HG03045 (cell line): Measurements from ENCODE around the gene CROCC2.

ENCODE experiments used
- ATAC-seq: cut with Tn5 transposase; IDR thresholded peaks from one replicate; pipeline ENCODE4 v1.9.1; 2021; ENCODE audit warnings: mild to moderate bottlenecking, moderate library complexity; ENCODE audit not compliant: unreplicated experiment

Gene CROCC2

DNA sequence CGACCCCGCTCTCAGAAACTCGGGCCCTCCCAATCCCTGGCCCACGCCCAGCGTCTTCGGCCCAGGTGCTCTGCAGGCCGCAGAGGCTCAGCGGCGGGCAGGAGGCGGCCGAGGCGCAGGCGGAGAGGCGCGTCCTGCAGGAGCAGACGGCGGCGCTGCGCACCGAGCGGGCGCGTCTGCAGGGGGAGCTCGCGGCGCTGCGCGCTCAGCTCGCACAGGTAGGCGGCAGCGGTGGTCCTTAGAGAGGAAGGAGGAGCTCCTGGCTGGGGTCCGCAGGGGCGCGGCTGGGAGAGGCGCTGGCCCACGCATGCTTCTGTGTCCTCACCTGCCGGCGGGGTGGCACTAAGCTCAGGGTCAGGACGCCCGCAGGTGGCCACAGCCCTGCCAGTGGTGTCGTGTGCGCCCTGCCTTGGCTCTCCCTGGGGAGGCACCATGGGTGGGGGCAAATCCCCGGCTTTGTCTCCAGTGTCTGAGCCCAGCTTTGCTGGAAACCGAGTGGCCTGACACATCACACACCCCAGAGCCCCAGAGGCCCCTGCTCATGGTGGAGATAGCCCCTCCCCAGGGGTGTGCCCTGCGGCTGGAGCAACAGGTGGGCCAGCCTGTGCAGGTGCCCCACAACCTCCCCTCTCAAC, 77.3 kb downstream of the CROCC2 start:
- no peak for ATAC-seq

GRCh38 chr2:240983996-240984498, 77.9 kb downstream of the CROCC2 start:
- ATAC-seq, result no peak

GRCh38 chr2:240985881-240986786, 80.0 kb downstream of the CROCC2 start:
- ATAC-seq, result no peak

DNA sequence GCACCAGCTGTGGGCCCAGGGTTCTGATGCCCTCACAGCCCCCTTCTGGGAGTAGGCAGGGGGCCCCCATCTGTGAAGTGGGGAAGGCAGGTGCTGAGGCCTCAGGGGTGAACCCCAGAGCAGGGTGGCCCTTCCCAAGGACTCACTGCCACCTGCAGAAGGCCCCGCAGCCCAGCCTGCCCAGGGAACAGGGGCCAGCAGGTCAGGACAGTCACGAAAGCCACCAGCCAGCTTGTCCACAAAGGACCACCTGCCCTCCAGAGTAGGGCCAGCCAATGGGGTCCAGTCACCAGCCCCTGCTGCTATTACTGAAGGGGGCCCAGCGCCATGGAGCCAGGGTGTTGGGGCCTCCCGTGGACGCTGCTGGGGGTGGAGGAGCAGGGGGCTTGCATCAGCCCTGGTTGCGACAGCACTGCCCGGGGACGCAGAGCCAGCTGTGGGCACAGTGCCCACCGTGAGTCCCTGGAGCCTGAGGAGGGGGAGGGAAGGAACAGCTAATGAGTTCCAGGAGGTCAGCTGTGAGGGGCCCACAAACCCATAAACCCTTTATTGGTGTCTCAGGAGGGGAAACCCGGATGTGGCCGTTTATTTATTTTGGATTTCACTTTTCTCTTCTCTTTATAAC, 80.8 kb downstream of the CROCC2 start:
- no peak for ATAC-seq

DNA sequence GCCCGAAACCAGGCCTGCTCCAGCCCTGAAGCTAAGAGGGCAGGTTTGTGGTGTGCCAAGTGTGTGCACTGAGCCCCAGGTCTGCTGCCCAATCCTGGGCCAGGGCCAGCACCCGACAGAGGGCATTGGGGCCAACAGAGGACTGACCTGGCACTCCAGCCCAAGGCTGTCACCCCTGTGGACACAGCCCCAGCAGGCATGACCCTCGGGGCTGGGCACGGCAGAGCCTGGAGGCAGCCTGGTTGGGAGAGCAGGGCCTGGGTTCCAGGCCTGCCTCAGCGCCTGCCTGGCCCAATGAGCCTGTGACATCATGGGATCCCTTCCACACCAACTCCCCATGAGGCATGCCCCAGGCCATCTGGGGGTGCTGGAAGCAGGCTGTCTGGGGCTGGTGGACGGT, 81.5 kb downstream of the CROCC2 start:
- no peak for ATAC-seq

DNA sequence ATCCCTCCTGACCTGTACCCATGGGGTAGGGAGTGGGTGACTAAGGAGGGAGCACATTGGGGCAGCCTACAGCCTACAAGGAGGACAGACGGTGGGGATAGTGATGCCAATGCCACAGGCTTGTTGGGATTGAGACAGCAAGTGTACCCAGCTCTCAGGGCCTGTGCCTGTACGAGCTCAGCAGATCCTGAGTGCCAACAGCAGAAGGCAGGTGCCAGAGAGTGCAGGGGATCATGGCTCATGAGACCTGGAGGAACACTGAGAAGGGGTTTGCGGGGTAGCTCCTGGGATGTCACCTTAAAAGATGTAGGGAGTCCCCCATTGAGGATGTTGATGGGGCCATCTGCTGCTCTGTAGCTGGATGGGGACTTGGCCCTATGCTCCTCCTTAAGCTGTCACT, 82.0 kb downstream of the CROCC2 start:
- ATAC-seq, result no peak

DNA sequence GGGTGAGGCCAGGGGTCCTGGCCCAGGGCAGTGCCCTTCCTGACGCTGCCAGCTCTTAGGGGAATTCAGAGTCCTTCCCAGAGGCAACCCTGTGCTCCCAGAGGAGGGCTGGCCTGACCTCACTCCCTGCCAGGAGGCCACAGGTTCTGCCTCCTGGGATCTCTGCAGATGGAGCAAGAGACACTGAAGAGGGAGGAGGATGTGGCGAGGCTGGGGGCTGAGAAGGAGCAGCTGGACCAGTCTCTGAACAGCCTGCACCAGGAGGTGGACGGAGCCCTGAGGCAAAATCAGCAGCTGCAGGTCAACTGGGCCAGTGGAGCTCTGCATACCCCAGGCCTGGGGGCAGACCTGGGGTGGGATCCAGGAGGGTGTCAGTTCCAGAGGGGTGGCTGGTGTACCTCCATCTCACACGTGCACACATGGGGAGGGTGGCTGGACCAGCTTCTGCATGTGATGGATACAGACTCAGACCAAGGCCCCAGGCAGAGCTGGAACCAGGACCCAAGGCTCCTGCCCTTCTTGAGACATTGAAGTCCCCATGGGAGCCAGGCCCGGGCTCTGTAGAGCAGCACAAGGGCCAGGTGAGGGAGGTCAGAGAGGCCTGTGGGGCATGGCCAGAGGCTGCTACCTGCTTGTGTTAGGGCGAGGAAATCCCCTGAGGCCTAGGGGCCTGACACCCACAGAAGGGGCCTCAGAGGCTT, 82.6 kb downstream of the CROCC2 start:
- ATAC-seq, result no peak

DNA sequence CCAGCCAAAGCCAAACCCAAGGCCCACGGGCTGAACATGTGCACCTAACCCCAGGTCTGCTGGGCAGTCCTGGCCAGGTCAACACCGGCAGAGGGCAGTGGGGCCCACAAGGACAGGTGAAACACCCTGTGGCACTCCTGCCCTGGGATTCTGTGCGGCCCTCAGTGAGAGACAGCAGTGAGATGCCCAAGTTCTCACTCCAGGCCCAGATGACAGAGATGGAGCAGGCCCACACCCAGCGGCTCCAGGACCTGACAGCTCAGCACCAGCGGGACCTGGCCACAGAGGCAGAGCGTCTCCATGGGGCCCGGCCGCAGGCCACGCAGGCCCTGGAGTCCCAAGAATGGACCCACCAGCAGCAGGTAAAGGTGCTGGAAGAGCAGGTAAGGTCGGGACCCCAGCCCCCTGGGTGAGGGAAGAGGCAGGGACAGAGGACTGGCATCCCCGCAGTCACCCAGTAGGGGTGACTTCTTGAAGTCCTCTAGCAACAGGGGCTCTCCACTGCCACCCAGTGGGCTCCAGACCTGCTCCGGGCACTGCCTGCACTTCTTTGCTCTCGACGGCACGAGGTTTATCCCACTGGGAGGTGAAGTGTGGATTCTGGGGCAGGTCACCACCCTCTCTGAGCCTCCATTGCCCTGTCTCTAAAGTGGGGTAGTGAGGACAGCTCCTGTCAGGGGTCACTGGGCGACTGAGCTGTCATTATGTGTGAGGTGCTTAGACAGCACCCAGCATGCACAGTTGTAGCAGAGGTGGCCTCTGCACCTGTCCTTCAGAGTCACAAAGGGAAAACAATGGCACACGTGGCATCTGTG, 83.5 kb downstream of the CROCC2 start:
- ATAC-seq, result no peak

- no peak for ATAC-seq
These were observed 84.1 kb downstream of the CROCC2 start for GRCh38 chr2:240990266-240990529.

DNA sequence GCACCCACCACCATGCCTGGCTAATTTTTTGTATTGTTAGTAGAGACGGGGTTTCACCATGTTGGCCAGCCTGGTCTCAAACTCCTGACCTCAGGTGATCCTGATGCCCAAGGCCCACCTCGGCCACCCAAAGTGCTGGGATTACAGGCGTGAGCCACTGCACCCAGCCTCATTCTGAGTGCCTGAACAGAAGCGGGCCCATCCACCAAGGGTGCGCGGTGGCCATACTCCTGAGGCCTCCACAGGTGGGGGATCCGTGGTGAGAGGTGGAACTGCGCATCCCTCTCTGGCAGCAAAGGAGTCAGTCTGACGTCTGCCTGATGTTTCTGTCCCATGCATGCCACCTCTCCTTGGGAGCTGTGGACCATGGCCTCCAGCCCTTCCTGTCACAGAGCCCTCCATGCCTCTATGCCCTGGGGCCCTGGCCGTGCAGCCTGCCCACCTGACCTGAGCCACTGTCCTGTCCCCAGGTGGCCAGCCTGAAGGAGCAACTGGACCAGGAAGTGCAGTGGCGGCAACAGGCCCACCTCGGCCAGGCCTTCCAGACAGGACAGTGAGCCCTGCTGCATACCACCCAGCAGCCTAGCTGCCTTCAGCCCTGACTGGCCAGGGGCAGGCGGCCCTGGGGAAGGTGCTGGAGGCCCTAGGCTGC, 84.7 kb downstream of the CROCC2 start:
- ATAC-seq, result no peak

GRCh38 chr2:240991378-240992263, 85.5 kb downstream of the CROCC2 start:
- ATAC-seq, result no peak

- no peak for ATAC-seq
These were observed 86.6 kb downstream of the CROCC2 start for GRCh38 chr2:240992572-240993291.

DNA sequence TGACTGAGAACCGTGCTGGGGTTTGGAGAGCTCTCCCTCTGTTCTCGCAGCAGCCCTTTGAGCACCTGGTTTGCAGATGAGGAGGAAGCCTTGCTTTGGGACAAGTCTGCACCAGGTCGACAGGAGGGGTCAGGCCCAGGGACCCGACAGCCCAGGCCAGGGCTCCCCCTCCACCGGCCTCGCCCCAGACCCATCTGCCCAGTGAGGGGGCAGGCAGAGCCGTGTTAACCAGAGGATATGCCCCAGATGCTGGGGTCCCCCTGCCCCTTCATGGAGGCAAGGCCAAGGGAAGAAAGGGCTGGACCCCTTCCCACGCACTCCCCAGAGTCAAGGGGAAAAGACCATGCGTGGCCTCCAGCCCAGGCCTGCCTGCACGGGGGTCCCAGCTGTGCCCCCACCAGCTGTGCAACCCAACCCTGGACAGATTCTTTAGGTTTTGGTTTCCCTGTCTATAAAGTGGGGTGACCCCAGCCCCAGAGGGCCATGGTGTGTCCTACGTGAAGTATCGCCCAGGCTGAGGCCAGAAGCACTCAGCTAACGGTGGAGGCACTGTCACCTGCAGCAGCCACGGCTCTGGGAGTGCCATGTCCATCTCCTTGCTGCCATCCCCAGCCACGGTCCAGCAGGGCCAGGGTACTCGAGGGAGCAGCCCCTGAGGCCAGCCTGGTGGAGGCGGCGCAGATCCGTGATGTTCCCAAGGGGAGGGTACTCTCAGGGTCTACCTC, 87.5 kb downstream of the CROCC2 start:
- no peak for ATAC-seq

- ATAC-seq, result no peak
These were observed 88.2 kb downstream of the CROCC2 start for GRCh38 chr2:240994171-240994896.

DNA sequence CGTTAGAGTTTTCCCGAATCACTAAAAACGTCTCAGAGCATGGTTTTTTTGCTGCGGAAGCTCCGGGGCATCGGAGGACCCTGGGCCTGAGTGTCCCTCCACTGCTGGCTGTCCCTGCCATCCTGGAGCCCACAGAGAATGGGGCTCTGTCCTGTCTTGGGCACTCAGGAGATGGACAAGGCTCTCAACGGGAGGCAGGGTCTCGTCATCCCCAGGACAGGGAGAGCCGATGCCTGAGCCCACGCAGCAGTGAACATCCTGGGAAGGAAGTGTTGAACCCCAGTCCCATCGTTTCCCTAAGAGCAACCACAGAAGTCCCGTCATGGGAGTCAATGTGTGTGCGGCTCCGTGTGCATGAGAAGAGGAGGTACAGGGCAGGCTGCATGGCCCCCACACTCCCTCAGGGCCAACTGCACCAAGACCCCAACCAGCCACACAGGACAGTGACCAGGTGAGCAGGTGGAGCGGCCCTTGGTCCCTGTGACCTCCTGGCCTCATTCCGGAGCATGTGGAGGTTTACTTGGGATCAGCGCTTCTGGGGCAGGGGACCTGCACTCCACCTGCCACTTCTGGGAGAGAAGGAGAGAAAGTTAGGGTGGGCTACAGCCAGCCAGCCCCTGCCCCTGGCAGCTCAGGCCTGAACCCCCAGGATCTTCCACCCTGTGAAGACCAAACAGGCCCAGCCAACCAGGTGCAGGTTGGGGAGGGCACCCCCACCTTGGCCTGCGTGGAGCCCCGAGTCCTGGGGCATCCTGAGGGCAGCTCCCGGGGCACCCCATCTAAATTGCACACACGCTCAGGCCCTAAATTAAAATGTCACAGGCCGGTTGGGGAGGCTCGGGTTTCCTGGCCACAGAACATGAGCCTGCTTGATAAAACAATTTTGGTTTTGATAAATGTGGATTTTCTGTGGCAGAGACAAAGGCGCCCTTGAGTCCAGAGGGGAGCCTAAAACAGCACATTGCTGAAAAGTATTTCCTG, 89.2 kb downstream of the CROCC2 start:
- ATAC-seq, result no peak
